Activated gamma-delta T cell treated with anti-CD3 and anti-CD28 coated beads, Interleukin-2, amount 50 U/mL, for 16 hours (primary cell): ENCODE measurements around the gene ELOB.
A peak's percentile ranks its signal among the peaks of the same experiment; 100 is the strongest.

Experiments used
- DNase-seq: peaks from one replicate; pipeline ENCODE4 v3.0.0-alpha.2; 2020; ENCODE audit warnings: low read depth

Gene ELOB

GRCh38 chr16:2767140-2767731 is 9.8 kb downstream of the ELOB start:
- DNase-seq = no peak

- no peak for DNase-seq
These were observed 10.5 kb downstream of the ELOB start for GRCh38 chr16:2766430-2767139.

GRCh38 chr16:2765462-2766404 is 11.3 kb downstream of the ELOB start:
- no peak for DNase-seq

DNA sequence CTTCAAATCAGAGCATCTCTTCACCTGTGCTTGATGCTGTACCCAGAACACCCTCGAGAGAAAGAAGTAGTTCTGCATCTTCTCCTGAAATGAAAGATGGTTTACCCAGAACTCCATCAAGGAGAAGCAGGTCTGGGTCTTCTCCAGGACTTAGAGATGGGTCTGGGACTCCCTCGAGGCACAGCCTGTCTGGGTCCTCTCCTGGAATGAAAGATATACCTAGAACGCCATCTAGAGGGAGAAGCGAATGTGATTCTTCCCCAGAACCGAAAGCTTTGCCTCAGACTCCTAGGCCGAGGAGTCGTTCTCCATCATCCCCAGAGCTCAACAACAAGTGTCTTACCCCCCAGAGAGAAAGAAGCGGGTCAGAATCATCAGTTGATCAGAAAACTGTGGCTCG is 12.4 kb downstream of the ELOB start:
- DNase-seq = no peak

GRCh38 chr16:2763173-2763572 is 13.9 kb downstream of the ELOB start:
- DNase-seq = no peak

- DNase-seq = no peak
These were observed 14.4 kb downstream of the ELOB start for GRCh38 chr16:2762711-2763110.

DNA sequence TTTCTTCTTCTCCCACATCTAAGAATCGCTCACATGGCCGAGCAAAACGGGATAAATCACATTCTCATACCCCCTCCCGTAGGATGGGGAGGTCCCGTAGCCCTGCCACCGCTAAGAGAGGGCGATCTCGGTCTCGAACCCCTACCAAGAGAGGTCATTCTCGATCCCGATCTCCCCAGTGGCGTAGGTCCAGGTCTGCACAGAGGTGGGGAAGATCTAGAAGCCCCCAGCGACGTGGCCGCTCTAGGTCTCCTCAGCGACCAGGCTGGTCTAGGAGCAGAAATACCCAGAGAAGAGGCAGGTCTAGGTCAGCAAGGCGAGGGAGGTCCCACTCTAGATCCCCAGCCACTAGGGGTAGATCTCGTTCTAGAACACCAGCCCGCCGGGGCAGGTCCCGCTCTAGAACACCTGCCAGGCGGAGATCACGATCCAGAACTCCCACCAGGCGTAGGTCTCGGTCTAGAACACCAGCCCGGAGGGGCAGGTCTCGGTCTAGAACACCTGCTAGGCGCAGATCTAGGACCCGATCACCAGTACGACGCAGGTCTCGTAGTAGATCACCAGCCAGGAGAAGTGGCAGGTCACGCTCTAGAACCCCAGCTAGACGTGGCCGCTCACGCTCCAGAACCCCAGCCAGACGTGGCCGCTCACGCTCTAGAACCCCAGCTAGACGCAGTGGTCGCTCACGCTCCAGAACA is 15.0 kb downstream of the ELOB start:
- DNase-seq = no peak

DNA sequence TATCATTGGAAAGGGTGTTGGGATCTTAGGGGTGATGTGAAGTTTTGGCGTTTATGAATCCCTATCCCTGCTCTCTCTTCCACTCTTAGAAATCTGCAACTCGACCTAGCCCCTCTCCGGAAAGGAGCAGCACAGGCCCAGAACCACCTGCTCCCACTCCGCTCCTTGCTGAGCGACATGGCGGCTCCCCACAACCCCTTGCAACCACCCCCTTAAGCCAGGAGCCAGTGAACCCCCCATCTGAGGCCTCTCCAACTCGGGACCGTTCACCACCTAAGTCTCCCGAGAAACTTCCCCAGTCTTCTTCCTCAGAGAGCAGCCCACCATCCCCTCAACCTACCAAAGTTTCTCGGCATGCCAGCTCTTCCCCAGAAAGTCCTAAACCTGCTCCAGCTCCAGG is 15.6 kb downstream of the ELOB start:
- DNase-seq = no peak

- DNase-seq = no peak
These were observed 19.7 kb downstream of the ELOB start for GRCh38 chr16:2757344-2757743.

GRCh38 chr16:2756288-2757015 is 20.6 kb downstream of the ELOB start:
- no peak for DNase-seq

DNA sequence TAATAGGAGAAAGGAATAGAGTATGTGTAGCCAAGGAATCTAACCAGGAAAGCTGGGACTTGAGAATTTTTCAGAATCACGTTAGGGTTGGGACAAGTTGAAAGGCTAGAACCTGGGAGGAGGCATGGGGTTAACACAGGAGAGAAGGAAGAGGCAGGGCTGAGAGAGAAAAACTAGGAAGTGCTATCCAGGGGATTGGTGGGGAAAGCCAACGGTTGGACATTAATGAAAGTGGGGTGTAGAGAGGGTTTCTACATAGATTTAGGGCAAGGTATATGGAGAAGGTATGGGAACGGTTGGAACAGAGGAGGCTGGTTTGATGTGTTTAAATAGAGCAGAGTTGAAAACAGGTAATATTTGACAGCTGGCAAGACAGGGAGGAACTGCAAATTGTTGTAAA is 21.9 kb downstream of the ELOB start:
- DNase-seq = no peak

- no peak for DNase-seq
These were observed 23.4 kb downstream of the ELOB start for GRCh38 chr16:2753733-2754020.

DNA sequence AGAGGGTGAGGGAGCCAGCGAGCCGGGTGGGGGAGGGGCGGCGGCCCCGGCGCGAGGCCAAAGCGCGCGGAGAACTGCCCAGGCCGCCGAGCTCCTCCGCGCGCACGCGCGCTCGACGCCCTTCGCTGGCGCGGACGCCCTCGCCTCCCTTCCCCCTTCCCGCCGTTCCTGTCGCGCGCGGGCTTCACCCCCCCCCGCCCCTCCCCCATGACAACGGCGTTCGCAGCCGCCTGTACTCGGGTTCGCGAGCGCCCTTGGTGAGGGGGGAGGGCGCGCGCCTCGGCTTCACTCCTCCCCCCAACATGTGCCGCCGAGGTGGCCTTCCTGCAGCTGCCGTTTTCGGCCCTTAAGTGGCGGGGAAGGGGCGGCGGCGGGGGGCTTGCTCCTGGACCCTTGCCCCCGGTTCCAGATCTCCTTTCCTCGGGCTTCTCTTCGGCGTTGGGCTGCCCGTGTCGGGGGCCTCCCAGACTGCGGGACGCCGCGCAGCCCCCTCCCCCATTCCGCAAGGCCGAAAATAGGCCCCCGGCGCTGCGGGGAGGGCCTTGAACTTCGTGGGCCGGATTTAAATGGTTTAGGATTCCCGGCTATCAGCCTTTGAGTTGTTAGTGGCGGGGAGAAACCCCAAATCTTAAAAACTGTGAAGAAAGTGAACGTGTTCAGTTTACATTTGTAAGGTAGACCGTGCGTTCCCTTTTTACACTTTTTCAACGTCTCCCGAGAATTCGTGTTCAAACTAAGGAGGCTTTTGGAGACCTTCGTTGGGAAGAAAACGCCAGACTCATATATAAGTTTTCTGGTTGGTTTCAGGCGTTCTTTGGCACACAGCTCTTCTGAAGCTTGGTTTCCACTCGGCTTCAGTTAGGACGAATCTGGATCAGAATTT is 24.0 kb downstream of the ELOB start:
- no peak for DNase-seq

DNA sequence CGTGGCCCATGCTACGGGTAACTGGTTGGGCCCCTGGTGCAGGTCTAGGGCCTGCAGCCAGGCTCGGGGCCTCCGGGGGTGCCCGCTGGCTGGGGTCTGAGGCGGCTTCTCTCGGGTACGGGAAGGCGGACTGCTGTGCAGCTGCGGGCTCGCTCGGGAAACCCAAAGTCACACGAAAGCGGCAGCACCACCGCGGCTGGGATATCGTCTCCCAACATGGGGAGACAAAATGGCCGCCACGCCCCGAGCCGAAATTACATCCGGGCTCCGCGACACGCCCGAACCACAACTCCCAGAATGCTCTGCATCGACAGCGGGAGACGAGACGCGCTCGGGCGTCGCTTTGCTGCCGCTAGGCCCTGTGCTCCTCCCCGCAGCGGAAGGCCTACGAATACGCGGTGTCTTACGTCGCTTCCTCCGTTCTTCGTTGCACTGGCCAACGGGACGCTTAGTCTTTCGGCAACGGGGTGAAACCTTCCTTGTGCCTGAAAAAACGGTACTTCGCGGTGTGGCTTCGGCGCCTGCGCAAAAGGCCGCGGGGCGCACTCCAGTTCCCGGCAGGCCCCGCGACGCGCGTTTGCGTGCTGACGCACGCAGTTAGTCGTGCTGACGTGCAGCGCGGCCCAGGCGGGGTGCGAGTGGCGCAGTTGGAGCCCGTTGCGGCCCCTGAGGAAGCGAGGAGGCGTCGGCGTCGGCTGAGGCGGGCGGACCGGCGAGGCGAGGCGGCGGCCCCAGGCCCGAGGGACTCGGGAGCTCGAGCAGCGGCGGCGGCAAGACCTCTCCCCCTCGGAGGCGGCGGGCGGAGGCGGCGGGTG is 24.8 kb downstream of the ELOB start, which contains the start of gene SRRM2:
TSS of gene SRRM2 (plus strand) at position 604 of the 815 bp plus-strand sequence. CDS start 3,727 bp downstream, outside the sequence.
- DNase-seq = peak; percentile 91

DNA sequence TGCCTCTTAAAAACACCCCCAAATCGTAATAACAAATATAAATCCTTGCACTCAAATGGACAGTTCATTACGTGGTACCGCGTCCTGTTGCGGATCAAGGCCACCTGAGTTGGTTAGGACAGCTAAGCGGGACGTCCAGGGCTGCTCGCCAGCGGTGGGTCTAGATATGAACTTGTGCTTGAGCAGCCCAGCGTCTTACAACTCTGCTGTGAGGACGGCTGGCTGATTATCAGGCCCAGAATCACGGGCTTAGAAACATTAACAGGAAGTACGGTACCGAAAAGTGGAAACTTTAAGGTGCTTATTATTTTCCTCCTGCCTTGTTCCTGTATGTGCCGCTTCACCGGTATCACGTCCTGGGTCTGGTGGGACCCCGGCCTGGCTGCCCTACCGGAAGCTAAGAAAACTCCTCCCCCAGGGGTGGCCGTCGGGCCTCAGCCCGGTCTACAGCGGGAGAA is 25.5 kb downstream of the ELOB start:
- DNase-seq = no peak

DNA sequence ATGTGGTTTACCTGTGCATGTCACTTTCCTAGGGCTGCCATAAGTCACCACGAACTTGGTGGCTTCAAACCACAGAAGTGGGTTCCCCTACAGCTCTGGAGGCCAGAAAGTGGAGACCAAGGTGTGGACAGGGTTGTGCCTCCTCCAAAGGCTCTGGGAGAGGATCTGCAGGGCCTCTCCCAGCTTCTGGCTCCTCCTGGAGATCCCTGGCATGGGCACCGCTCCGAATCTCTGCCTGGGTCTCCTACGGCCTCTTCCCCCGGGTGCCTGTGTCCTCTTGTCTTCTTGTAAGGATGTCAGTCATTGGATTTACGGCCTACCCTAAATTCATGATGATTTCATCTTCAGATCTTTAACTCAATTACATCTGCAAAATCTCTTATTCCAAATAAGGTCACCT is 27.1 kb downstream of the ELOB start:
- DNase-seq = no peak

DNA sequence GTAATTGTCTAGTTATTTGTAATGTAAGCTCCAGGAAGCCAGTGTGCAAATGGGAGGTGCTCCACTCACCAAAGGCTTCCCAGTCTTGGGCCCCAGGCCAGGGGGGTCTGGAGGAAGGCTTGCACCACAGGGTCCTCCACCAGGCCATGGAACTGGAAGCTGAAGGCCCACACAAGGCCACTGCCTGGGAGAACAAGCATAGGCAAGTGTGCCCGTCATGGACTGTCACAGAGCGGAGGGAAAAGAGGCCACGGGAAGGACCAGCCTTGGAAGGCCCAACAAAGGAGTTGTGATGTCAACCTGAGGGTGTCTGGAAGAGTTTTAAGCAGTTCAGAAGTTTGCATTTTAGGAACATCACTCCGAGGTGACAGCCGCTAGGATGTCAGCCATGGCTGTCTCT is 27.6 kb downstream of the ELOB start:
- DNase-seq = no peak

DNA sequence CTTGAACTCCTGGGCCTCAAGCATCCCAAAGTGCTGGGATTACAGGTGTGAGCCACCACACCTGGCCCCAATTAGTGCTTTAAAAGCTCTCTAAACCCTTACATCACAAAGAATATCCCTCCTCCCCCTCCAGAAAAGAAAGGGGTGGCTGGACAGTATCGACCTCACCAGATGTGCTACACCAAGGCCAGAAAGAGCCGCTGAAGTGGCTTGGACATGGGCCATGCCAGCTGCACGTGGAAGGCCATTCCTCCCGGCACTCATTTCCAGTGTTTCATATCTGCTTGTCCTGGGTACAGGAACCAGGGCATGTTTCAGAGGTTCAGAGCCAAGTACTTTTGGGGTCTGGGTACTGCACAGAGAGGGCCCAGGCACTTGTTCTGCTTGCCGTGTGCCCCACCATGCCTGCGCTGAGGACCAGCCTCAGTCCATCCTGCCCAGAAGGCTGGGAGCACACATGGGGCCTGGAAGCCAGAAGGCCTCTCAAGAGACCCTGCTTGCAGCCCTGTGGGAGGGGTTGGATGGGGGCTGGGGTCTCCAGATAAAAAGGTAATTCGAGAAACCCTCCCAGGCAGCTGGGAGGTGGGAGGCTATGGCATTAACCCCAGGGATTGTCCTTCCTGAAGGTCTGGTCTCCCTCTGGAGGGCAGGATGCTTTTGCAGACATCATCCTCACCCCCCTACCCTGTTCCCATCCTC is 28.2 kb downstream of the ELOB start:
- DNase-seq = no peak

DNA sequence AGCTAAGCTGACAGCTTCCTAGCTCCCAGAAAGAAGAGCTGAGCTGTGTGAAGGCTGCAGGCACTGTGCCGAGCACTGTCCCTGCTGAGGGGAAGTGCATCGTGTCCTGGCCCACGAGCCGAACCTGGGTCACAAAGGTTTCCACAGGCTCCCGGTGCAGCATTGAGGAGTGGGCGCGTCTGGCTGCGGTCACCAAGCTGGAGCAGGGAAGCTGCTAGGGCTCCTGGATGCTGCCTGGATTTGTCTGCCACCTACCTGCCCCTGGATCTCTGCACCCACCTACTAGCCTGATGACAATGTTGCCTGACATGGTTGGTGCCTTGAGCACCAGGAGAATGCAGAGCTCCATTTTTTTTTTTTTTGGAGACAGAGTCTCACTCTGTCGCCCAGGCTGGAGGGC is 31.1 kb downstream of the ELOB start:
- DNase-seq = no peak
